ENCODE measurements around the gene POMT1. TPM values are rescaled to one million over a fixed set of nuclear protein-coding genes. Genes with fewer than 3 reads are reported as not detected.

The POMT1 gene
- total and polyA plus RNA-seq, 2 of the 8 experiments (the other 6 are each of a cell fraction or from before 2014, with no cell fraction given): 22.3 to 33.2 TPM

GRCh38 chr9:131567910-131568309 is 65.2 kb downstream of the POMT1 start:
- ChIA-PET POLR2A (ENCODE audit: partially characterized antibody) (no interaction called here), CTCF (ENCODE audit: partially characterized antibody) (no interaction called here)
- Histone ChIP-seq H2BK120ac (replicated peaks; ENCODE audit: low read depth, low read length) (no peak overlapping the region), H3K18ac (ENCODE audit: extremely low read depth, low read length) (no peak overlapping the region), H3K79me2 (ENCODE audit: control insufficient read depth in 1 of 2, insufficient read depth in 2 of 2, low read length in 2 of 2) (no peaks in the 10 kb centered on the region), H2BK12ac (ENCODE audit: low read depth, low read length) (no peak overlapping the region), H3K79me1 (ENCODE audit: low read depth, low read length) (no peaks in the 10 kb centered on the region), H3K4me1 (replicated peaks in 1 of 4; ENCODE audit: control insufficient read depth in 3 of 4, insufficient read depth in 4 of 4, low read length in 3 of 4) (no peaks in the 10 kb centered on the region), H3K9ac (replicated peaks in 1 of 4; ENCODE audit: extremely low read depth in 1 of 4, low read depth in 3 of 4, low read length in 3 of 4) (no peak overlapping the region), H2BK15ac (ENCODE audit: low read length) (no peak overlapping the region), H3K23me2 (ENCODE audit: low read depth, low read length) (no peaks in the 10 kb centered on the region), H2BK5ac (ENCODE audit: low read depth, low read length) (no peak overlapping the region), H3K27ac (ENCODE audit: low read depth, low read length) (no peak overlapping the region), H4K91ac (replicated peaks; ENCODE audit: insufficient read length, low read length) (no peak overlapping the region), H2BK20ac (ENCODE audit: low read length) (no peak overlapping the region), H3K14ac (ENCODE audit: insufficient read length) (no peak overlapping the region), H2AK5ac (ENCODE audit: low read depth, low read length) (no peak overlapping the region), H3K27me3 (replicated peaks in 1 of 4; ENCODE audit: control insufficient read depth in 3 of 4, extremely low read depth in 1 of 4, insufficient read depth in 3 of 4, low read length in 3 of 4) (no peaks in the 10 kb centered on the region), H3K23ac (ENCODE audit: insufficient read length) (no peak overlapping the region), H3K4me2 (ENCODE audit: insufficient read depth in 1 of 2, low read depth in 2 of 2, low read length in 2 of 2) (no peak overlapping the region), H3K4me3 (ENCODE audit: extremely low read depth in 1 of 4, insufficient read depth in 2 of 4, low read depth in 3 of 4, low read length in 4 of 4) (no peak overlapping the region), H2AFZ (ENCODE audit: low read length) (no peak overlapping the region), H3K9me3 (ENCODE audit: insufficient read depth in 2 of 2, low read depth in 1 of 2, low read length in 1 of 2) (peaks cover 2 to 4% of the 10 kb centered on the region in 2 experiments; a peak in 2 of 4 replicates), H4K20me1 (replicated peaks in 1 of 2; ENCODE audit: control insufficient read depth in 1 of 2, insufficient read depth in 2 of 2, low read length in 2 of 2) (no peaks in the 10 kb centered on the region), H3K56ac (replicated peaks; ENCODE audit: insufficient read length, low read depth, low read length) (no peak overlapping the region), H3K4ac (replicated peaks; ENCODE audit: insufficient read length, low read depth, low read length) (no peak overlapping the region), H4K8ac (ENCODE audit: extremely low read depth, insufficient read depth, low read length) (no peak overlapping the region), H4K5ac (ENCODE audit: insufficient read length, low read depth, low read length) (no peak overlapping the region), H3K36me3 (ENCODE audit: control insufficient read depth in 2 of 4, insufficient read depth in 4 of 4, low read length in 3 of 4) (no peaks in the 10 kb centered on the region)
- WGBS, 2 experiments (ENCODE audit: extremely low coverage in 1 of 2, insufficient coverage in 1 of 2, insufficient read length in 1 of 2, insufficient replicate concordance in 2 of 2, low coverage in 1 of 2, low lambda C conversion rate in 2 of 2, missing lambda C conversion rate in 1 of 2): 96% methylated on average over 8 of the region's 8 CpGs; no CpG with 5 or more reads in 1 of the 2 experiments
- DNase-seq (ENCODE audit: low read depth in 1 of 2, low spot score in 2 of 2) (no peak), FAIRE-seq (no peak)
- TF ChIP-seq ATF2 (IDR thresholded peaks at IDR 0.05; ENCODE audit: low read length): no peak
- no peak for TF ChIP-seq TAF7 (optimal IDR thresholded peaks at IDR 0.05; ENCODE audit: borderline replicate concordance, low read depth, low read length)
- TF ChIP-seq RNF2 (IDR thresholded peaks at IDR 0.05; ENCODE audit: borderline replicate concordance, low read depth, low read length, missing control alignments, poor library complexity, severe bottlenecking): no peak
- TF ChIP-seq TEAD4 (IDR thresholded peaks at IDR 0.05; ENCODE audit: low read depth, low read length): no peak
- no peak for TF ChIP-seq CBX5 (IDR thresholded peaks at IDR 0.05; ENCODE audit: low read depth, low read length)
- TF ChIP-seq MAX (IDR thresholded peaks at IDR 0.05): no peak
- TF ChIP-seq, protein P1, sequence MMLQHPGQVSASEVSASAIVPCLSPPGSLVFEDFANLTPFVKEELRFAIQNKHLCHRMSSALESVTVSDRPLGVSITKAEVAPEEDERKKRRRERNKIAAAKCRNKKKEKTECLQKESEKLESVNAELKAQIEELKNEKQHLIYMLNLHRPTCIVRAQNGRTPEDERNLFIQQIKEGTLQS (IDR thresholded peaks at IDR 0.05; ENCODE audit: insufficient read depth, low read depth, low read length): no peak
- no peak for TF ChIP-seq TCF12 (IDR thresholded peaks at IDR 0.05; ENCODE audit: low read depth, low read length)
- no peak for TF ChIP-seq POLR2AphosphoS5 (IDR thresholded peaks at IDR 0.05; ENCODE audit: low read depth, low read length)
